HG02970 (cell line): Measurements from ENCODE around the gene DGKQ.
A peak's percentile ranks its signal among the peaks of the same experiment; 100 is the strongest.
"Not testable (repeated sequence)": the region's sequence is repeated elsewhere in the genome, so short reads cannot be mapped to it uniquely, and the experiment has no call there.

Experiments used
- ATAC-seq: cut with Tn5 transposase; IDR thresholded peaks from one replicate; pipeline ENCODE4 v1.9.1; 2021; ENCODE audit warnings: mild to moderate bottlenecking, moderate library complexity, moderate number of reproducible peaks; ENCODE audit not compliant: unreplicated experiment, low FRiP score

Gene DGKQ

GRCh38 chr4:1011022-1011665 is 37.8 kb upstream of the DGKQ start, which contains the start of gene FGFRL1:
Gene FGFRL1 (plus strand): TSS chr4:1011626. CDS start chr4:1012486, 860 bp downstream.
- ATAC-seq, result no peak

- no peak for ATAC-seq
Measured at GRCh38 chr4:1010395-1011021, 37.1 kb upstream of the DGKQ start.

- peak; percentile 46 for ATAC-seq
Measured at GRCh38 chr4:1009542-1010394, 36.4 kb upstream of the DGKQ start.

- ATAC-seq, result no peak
Measured at GRCh38 chr4:1008840-1009541, 35.6 kb upstream of the DGKQ start.

- ATAC-seq, result no peak
Measured at GRCh38 chr4:1006856-1007255, 33.5 kb upstream of the DGKQ start.

- ATAC-seq, result no peak
Measured at GRCh38 chr4:1004557-1005485, 31.5 kb upstream of the DGKQ start.

GRCh38 chr4:1004071-1004418 is 30.7 kb upstream of the DGKQ start:
- no peak for ATAC-seq

GRCh38 chr4:1003271-1004070 is 30.1 kb upstream of the DGKQ start:
- ATAC-seq, result no peak

- ATAC-seq, result no peak
Measured at GRCh38 chr4:1002631-1003251, 29.4 kb upstream of the DGKQ start.

GRCh38 chr4:1002131-1002630 is 28.8 kb upstream of the DGKQ start:
- ATAC-seq, result no peak

GRCh38 chr4:1001561-1002130 is 28.3 kb upstream of the DGKQ start:
- ATAC-seq, result no peak

GRCh38 chr4:1000686-1001260 is 27.4 kb upstream of the DGKQ start:
- no peak for ATAC-seq

- no peak for ATAC-seq
Measured at GRCh38 chr4:999882-1000425, 26.6 kb upstream of the DGKQ start.

- not testable (repeated sequence) for ATAC-seq
Measured at GRCh38 chr4:999240-999863, 26.0 kb upstream of the DGKQ start.

- no peak for ATAC-seq
Measured at GRCh38 chr4:998096-998691, 24.8 kb upstream of the DGKQ start.

GRCh38 chr4:997375-998071 is 24.2 kb upstream of the DGKQ start:
- no peak for ATAC-seq
